A549 treated with GW870086 at 1 μM for 4 hours (cell line): ENCODE measurements around the gene CD3D. TPM values are rescaled to one million over a fixed set of nuclear protein-coding genes. Genes with fewer than 3 reads are reported as not detected.

Source experiments
- total RNA-seq: library from RNA; stranded (reverse); fragments of 200-300 nt; extraction: Qiagen RNA extraction; gene quantifications from 5 replicates; pipeline ENCODE4 v1.2.3, GENCODE V29; 2022; ENCODE audit warnings: low read depth

Gene CD3D
- not detected in 5 replicates for total RNA-seq

DNA sequence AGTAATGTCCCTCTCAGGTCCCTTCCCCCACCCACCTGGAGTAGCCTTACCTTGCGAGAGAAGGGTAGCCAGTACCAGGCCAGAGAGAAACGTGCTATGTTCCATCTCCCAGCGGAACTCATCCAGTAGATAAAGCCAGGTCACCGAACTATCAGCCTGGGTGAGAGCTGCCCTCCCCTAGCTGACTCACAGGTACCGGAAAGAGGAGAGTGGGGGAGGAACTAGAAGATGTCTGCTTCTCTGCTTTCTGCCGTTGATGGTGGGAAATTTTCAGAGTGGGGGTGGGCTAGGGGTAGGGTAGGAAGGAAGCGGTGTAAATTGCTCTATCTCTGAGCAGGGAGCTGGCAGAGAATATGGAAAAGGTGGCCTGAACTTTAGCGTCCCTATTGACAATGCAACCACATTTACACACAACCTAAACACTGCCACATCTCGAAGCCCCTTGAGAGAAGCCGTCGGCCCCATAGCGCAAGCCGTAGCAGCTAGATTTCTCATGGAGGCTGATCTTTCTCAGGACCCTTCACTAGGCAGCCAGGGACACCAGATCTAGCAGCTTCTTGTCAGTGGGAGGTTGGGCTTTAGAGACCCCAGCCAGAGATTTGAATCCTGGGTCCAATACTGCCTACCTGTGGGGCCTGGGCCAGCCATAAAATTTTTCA is at the start of gene CD3D:
CD3D (minus strand) TSS at position 203 of the 659 bp plus-strand sequence; CDS start at position 105, 98 bp downstream.

DNA sequence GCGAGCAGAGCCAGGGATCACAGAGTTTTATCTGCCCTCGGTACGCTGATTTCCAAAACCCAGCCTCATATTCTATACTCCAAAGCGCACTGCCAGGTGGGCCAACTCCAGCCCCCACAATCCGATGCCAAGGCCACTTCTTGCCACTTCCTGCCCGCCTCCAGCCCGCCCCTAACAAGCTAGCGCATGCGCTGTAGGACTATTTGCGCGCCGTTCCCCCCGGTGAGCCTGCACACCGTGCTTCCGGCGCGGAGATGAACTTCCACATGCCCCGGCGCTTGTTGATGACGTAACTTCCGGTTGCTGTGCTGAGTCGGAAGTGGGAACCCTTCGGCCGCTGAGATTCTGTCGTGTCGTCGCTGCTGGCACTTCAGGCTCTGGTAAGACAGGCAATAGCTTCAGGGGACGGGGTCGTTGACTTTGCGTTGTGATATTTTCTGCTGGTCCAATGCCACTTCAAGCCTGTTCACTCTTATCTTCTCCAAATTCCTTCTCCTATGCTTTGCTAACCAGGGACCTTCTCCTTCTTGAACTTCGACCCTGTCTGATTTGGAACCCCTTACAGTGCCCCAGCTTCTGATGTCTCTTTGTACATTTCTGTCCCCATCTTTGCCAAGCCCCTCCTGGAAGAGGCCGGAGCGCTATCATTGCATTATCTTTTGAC is 16.9 kb upstream of the CD3D start, which contains the start of gene UBE4A:
UBE4A (plus strand) TSS at position 306 of the 664 bp plus-strand sequence. CDS start 5,481 bp downstream, outside the sequence.

DNA sequence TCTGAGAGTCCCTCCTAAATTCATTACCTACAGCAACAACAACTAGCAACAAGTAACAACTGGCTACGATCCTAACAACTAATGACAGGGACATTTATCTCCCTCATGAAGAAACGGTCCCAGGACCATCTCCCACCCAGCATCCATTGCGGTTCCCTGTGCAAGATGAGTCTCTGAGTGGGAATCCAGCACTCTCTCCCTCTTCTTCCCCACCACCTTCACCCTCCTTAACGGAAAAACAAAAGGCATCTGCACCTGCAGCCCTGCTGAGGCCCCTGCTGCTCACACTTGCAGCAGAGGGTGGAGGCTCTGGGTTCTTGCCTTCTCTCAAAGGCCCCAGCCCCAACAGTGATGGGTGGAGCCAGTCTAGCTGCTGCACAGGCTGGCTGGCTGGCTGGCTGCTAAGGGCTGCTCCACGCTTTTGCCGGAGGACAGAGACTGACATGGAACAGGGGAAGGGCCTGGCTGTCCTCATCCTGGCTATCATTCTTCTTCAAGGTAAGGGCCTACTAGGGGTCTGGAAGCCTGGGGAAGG is 1.5 kb upstream of the CD3D start, which contains the start of gene CD3G:
CD3G (plus strand) TSS at position 364 of the 535 bp plus-strand sequence; CDS start at position 444, 80 bp downstream.

GRCh38 chr11:118304568-118305248 is 37.8 kb downstream of the CD3D start, which contains the start of gene CD3E:
Gene CD3E, plus strand, starts transcription at chr11:118304730. Its CDS starts 223 bp downstream, at chr11:118304953.

Other genes with a start within 250 kb of the CD3D start
- 0.02 to 0.11 TPM (median 0.03 TPM) in 3 of 5 replicates, not detected in the others for gene SCN4B, start 189.9 kb downstream of the CD3D start, total RNA-seq
- not detected in 5 replicates for gene SCN2B, start 166.1 kb downstream of the CD3D start, total RNA-seq
- gene JAML, start 117.7 kb downstream of the CD3D start, total RNA-seq, result not detected in 5 replicates
- 0.19 to 0.50 TPM (median 0.31 TPM) in 5 replicates for gene MPZL3, start 90.3 kb downstream of the CD3D start, total RNA-seq
- 0.07 to 0.09 TPM in 2 of 5 replicates, not detected in the others for gene MPZL2, start 78.4 kb downstream of the CD3D start, total RNA-seq
- not detected in 5 replicates for gene CD3E, start 38.0 kb downstream of the CD3D start, total RNA-seq
- not detected in 5 replicates for gene CD3G, start 1.6 kb upstream of the CD3D start, total RNA-seq
- gene UBE4A, start 16.9 kb upstream of the CD3D start, total RNA-seq, result 8.0 to 11.4 TPM (median 9.9 TPM) in 5 replicates
- gene ATP5MG, start 58.9 kb upstream of the CD3D start, total RNA-seq, result 168 to 215 TPM (median 195 TPM) in 5 replicates
- 7.9 to 13.1 TPM (median 12.6 TPM) in 5 replicates for gene KMT2A, start 93.8 kb upstream of the CD3D start, total RNA-seq
- not detected in 5 replicates for gene TTC36, start 184.8 kb upstream of the CD3D start, total RNA-seq
- gene TMEM25, start 188.5 kb upstream of the CD3D start, total RNA-seq, result 0.40 to 0.67 TPM (median 0.59 TPM) in 5 replicates
- 15.8 to 17.7 TPM (median 16.4 TPM) in 5 replicates for gene IFT46, start 223.2 kb upstream of the CD3D start, total RNA-seq
- 84.4 to 96.1 TPM (median 94.7 TPM) in 5 replicates for gene ARCN1, start 229.7 kb upstream of the CD3D start, total RNA-seq